Measurements from ENCODE around the gene RDM1.

DNA sequence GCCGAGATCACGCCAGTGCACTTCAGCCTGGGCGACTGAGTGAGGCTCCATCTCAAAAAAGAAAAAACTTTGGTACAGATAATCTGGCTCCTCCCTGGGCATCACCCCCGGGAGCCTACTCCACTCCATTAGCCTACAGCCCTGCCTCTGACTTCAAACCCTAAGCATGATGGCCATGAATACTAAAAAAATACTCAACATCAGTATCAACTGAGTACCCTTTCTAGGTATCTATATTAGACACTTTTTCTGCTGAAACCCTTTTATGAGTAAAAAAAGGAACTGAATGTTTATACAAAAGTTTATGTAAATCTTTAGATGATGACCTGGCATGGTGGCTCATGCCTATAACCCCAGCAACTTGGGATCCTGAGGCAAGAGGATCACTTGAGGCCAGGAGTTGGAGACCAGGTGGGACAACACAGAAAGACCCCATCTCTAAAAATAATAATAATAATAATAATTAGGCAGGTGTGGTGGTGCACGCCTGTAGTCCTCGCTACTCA is 6.9 kb downstream of the RDM1 start:
- TF ChIP-seq, protein P1, sequence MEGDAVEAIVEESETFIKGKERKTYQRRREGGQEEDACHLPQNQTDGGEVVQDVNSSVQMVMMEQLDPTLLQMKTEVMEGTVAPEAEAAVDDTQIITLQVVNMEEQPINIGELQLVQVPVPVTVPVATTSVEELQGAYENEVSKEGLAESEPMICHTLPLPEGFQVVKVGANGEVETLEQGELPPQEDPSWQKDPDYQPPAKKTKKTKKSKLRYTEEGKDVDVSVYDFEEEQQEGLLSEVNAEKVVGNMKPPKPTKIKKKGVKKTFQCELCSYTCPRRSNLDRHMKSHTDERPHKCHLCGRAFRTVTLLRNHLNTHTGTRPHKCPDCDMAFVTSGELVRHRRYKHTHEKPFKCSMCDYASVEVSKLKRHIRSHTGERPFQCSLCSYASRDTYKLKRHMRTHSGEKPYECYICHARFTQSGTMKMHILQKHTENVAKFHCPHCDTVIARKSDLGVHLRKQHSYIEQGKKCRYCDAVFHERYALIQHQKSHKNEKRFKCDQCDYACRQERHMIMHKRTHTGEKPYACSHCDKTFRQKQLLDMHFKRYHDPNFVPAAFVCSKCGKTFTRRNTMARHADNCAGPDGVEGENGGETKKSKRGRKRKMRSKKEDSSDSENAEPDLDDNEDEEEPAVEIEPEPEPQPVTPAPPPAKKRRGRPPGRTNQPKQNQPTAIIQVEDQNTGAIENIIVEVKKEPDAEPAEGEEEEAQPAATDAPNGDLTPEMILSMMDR (conservative IDR thresholded peaks at IDR 0.05; ENCODE audit: low read depth in 2 of 2): no peak
- TF ChIP-seq, protein P2, sequence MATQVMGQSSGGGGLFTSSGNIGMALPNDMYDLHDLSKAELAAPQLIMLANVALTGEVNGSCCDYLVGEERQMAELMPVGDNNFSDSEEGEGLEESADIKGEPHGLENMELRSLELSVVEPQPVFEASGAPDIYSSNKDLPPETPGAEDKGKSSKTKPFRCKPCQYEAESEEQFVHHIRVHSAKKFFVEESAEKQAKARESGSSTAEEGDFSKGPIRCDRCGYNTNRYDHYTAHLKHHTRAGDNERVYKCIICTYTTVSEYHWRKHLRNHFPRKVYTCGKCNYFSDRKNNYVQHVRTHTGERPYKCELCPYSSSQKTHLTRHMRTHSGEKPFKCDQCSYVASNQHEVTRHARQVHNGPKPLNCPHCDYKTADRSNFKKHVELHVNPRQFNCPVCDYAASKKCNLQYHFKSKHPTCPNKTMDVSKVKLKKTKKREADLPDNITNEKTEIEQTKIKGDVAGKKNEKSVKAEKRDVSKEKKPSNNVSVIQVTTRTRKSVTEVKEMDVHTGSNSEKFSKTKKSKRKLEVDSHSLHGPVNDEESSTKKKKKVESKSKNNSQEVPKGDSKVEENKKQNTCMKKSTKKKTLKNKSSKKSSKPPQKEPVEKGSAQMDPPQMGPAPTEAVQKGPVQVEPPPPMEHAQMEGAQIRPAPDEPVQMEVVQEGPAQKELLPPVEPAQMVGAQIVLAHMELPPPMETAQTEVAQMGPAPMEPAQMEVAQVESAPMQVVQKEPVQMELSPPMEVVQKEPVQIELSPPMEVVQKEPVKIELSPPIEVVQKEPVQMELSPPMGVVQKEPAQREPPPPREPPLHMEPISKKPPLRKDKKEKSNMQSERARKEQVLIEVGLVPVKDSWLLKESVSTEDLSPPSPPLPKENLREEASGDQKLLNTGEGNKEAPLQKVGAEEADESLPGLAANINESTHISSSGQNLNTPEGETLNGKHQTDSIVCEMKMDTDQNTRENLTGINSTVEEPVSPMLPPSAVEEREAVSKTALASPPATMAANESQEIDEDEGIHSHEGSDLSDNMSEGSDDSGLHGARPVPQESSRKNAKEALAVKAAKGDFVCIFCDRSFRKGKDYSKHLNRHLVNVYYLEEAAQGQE (IDR thresholded peaks at IDR 0.05; ENCODE audit: unreplicated experiment): no peak
- TF ChIP-seq EZH2 (IDR thresholded peaks at IDR 0.05; ENCODE audit: low read depth, unreplicated experiment): no peak
- TF ChIP-seq, protein P3, sequence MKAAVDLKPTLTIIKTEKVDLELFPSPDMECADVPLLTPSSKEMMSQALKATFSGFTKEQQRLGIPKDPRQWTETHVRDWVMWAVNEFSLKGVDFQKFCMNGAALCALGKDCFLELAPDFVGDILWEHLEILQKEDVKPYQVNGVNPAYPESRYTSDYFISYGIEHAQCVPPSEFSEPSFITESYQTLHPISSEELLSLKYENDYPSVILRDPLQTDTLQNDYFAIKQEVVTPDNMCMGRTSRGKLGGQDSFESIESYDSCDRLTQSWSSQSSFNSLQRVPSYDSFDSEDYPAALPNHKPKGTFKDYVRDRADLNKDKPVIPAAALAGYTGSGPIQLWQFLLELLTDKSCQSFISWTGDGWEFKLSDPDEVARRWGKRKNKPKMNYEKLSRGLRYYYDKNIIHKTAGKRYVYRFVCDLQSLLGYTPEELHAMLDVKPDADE (IDR thresholded peaks at IDR 0.05): no peak
- TF ChIP-seq EZH2phosphoT487 (IDR thresholded peaks at IDR 0.05; ENCODE audit: unreplicated experiment): no peak
- TF ChIP-seq POLR2AphosphoS5 (IDR thresholded peaks at IDR 0.05; ENCODE audit: low read depth): no peak
